Activated CD8-positive, alpha-beta memory T cell treated with anti-CD3 and anti-CD28 coated beads, Interleukin-2, amount 50 U/mL, for 1 hour (primary cell): ENCODE measurements around the gene CTSF.
"Not testable (repeated sequence)": the region's sequence is repeated elsewhere in the genome, so short reads cannot be mapped to it uniquely, and the experiment has no call there.

Experiments
- DNase-seq: peaks from one replicate; pipeline ENCODE4 v3.0.0-alpha.2; 2020; ENCODE audit errors: extremely low read depth

The CTSF gene

DNA sequence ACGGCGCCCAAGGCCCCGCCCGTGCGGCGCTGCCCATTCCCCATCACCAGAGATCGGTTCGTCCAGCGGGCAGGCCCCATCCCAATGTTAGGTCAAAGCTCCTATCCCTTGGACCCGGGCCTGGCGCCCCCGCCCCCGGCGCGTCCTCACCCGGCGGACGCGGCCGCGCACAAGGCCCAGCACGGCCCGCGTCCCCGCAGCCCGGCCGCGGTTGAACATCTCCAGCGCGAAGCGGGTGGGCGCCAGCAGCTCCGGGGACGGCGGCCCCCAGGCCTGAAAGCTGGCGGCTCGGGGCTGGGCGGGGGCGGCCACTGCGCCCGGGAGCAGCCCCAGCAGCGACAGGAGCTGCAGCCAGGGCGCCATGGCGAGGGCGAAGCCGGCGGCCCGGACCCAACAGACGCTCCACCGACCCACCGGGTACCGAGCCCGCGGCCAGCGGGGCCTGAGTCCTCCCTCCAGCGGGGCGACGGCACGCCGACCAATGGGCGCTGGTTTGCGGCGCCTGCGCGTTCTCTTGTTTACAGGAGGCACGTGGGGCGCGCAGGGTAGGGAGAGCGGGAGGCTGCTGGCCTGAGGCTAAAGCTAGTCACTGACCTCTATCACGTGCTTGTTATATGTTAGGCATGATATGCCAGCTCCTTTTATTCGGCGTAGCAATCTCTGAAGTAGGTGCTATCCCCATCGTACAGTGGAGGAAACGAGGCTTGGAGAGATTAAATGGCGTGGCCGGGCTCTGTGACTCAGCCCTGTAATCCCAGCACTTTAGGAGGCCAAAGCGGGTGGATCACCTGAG lies at the start of gene CTSF:
TSS of gene CTSF (minus strand) at position 483 of the 793 bp plus-strand sequence. CDS start at position 363, 120 bp downstream.
- peak; percentile 36 for DNase-seq

DNA sequence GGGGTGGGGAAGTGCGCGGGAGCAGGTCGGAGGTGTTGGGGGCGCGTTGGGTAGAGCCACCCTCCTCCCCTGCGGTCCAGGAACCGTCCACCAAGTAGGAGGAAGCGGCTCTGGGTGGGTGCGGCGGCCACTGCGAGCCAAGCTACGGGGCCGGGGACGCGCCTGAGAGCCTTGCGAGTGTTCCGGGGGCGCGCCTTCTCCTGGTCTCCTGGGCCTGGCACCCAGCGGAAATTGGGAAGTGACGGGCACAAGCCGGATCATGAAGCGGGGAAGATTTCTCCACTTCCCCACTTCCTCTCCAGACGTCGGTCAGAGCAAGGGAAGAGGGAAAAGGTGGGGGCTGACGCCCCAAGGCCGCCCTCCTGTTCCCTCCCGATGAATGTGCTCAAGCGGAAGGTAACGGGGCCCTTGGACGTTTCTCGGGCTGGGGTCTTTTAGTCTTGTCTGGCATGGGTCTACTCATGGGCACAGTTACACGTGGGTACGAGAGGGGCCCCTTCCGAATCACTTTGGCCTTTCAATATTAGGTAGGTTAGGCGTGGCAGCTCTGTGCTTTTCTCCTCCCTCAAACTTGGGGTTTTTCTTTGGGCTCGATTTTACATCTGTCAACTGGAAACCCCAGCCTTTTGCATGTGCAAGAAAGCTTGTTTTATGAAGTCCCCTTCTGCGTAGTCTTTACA lies 48.9 kb upstream of the CTSF start:
- DNase-seq: no peak

DNA sequence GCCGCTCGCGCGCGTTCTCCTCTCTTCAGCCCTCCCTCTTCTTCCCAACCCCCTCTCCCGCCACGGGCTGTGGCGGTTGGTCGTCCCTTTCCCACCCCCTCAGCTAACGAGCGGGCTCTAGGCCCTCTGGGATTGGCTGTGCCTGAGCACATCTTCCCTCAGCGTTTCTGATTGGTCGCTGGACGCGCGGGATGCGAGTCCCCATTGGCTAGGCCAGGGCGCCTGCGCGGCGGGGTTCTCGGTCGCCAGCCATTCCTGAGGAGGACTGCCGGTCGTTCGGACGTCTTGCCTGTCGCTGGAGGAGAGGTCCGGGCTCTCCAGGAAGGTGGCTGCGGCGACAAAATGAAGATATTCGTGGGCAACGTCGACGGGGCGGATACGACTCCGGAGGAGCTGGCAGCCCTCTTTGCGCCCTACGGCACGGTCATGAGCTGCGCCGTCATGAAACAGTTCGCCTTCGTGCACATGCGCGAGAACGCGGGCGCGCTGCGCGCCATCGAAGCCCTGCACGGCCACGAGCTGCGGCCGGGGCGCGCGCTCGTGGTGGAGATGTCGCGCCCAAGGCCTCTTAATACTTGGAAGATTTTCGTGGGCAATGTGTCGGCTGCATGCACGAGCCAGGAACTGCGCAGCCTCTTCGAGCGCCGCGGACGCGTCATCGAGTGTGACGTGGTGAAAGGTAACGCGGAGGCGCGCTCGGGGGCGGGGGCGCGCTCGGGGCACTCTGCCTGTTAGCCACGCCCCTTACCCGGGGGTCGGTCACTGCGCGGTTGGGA lies 48.2 kb upstream of the CTSF start, which contains the start of gene RBM14:
TSS of gene RBM14 (plus strand) at position 252 of the 776 bp plus-strand sequence. CDS start at position 343, 91 bp downstream.
- DNase-seq: peak; percentile 96

DNA sequence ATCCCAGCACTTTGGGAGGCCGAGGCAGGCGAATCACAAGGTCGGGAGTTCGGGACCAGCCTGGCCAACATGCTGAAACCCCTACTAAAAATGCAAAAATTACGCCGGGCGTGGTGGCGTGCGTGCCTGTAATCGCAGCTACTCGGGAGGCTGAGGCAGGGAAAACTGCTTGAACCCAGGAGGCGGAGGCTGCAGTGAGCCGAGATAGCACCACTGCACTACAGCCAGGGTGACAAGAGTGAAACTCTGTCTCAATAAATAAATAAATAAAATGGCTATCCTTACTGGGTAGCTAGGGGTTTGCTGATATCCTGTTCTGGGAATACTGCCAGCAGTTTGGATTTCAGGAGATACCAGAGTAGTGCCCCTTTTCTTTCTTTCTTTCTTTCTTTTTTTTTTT lies 45.7 kb upstream of the CTSF start:
- no peak for DNase-seq

DNA sequence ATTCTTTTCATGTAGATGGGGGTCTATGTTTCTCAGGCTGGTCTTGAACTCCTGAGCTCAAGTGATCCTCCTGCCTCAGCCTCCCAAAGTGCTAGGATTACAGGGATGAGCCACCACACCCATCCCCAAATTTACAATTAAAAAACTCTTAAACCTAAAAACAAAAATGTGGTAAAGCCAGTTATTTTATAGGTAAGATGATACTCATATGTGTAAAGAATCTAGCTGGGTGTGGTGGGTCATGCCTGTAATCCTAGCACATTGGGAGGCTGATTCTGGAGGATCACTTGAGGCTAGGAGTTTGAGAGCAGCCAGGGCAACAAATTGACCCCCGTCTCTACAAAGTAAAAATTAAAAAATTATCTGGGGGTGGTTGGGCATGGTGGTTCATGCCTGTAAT lies 44.1 kb upstream of the CTSF start:
- no peak for DNase-seq

DNA sequence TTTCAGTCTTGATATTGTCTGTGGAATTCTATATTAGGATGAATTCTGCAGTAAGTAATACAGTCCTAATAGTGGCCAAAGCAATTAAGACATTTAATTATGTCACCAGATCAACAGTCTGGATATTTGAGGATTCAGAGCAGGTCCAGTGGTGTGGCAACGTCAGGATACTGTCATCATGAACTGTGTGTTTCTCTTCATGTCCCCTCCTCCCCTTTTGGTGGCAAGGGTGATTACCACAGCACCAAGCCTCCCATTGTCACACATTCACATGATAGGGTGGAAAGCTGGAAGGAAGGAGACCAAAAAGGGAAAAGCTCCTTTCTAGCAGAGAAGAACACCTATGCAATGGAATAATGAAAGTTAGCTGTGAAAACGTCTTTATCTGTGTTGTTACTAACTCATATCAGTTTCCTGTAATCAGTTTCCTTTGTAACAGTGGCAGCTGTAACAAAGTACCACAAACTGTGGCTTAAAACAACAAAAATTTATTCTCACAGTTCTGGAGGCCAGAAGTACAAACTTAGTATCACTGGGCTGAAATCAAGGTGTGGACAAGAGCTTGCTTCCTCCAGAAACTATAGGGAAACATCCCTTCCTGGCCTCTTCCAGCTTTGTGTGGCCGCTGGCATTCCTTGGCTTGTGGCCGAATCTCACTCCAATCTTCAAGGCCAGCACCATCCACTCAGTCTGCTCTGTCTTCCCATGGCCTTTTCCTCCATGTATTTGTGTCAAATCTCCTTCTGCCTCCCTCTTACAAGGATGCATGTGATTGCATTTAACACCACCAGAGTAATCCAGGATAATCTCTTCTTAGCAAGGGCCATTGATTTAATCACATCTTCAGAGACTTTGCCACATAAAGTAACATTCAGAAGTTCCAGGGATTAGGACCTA lies 41.6 kb upstream of the CTSF start:
- no peak for DNase-seq

DNA sequence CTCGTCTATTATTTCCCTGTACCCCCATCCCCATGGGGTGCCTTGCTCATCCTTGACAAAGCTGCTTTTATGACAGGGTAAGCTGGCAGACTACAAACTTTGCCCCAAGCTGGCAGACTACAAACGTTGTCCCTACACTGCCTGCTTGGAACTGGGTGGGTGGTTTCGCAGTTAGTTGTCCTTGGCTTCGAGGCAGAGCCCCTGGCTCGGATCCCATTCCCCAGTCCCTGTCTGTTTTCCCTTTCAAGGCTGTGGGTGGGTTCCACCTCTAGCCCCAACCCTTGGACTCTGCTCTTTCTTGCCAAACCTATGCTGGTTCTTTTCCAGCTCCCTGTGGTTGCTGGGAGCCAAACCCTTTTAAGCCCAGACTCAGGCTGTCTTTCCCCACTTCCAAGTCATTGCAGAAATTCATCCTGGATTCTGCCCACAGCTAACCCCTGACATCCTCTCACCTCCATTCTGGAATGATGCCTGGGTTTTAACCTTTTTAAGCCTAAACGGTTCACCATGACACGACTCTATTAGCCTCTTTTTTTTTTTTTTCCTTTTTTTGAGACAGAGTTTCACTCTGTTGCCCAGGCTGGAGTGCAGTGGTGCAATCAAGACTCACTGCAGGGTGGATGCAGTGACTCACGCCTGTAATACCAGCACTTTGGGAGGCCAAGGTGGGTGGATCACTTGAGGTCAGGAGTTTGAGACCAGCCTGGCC lies 38.9 kb upstream of the CTSF start:
- DNase-seq: no peak

DNA sequence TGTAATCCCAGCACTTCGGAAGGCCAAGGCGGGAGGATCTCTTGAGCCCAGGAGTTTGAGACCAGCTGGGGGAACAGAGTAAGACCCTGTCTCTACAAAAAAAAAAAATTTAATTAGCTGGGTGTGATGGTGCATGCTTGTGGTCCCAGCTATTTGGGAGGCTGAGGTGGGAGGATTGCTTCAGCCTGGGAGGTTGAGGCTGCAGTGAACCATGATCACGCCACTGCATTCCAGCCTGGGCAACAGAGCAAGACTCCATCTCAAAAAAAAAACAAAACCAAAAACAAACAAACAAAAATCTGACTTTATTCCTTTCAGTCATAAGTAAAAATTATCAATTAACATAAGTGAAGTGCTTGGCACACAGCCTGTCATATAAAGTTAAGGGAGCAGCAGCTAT lies 38.2 kb upstream of the CTSF start:
- not testable (repeated sequence) for DNase-seq

DNA sequence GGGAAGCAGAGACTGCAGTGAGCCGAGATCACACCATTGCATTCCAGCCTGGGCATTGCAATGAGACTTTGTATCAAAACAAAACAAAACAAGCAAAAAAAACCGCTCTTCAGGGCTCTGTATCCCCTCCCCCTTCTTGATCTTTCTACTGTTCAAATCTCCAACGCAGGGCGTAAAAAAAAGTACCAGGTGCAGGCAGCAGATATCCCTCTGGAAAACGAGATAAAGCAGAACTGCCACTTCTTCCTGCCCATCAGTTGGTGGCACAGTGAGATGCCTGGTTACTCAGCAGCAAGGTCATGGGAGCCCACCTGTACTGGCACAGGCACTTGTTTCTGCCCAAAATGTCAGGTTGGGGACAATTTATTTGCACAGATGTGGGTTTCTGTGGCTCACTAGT lies 35.7 kb upstream of the CTSF start:
- DNase-seq: no peak

DNA sequence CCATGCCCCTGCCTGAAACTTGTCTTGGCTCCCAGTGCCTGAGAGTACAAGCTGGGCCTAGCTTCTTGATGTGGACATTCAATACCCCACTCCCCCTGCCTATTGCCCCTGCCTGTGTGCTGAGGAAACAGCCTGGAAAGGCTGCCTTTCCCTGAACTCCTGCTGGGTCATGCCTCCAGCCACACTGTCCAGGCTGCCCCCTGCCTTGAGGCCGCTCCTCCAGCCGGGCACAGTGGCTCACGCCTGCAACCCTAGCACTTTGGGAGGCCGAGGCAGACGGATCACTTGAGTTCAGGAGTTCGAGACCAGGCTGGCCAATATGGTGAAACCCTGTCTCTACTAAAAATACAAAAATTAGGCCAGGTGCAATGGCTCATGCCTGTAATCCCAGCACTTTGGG lies 34.7 kb upstream of the CTSF start:
- no peak for DNase-seq

DNA sequence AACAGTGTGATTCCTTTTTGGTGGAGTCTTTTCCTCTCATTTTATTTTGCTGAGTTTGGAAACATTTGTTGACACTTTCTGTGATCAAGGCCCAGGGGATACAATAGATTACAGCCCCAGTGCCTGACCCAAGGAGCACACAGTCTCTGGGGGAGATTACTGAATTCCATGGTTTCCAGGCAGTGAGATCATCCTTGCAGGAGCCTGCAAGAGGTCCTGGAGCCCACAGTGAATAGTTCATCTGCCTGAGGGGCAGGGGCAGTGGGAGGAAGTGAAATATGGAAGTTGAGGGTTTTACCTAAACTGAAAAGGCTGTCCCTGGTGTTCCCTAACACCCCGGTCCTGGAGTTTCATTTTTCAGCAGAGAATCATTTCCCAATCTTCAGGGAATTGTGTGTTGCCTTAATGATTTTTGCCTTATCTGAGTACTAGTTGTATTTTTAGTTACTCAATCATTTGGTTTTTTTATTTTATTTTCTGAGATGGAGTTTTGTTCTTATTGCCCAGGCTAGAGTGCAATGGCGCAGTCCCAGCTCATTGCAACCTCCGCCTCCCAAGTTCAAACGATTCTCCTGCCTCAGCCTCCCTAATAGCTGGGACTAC lies 32.3 kb upstream of the CTSF start:
- no peak for DNase-seq

DNA sequence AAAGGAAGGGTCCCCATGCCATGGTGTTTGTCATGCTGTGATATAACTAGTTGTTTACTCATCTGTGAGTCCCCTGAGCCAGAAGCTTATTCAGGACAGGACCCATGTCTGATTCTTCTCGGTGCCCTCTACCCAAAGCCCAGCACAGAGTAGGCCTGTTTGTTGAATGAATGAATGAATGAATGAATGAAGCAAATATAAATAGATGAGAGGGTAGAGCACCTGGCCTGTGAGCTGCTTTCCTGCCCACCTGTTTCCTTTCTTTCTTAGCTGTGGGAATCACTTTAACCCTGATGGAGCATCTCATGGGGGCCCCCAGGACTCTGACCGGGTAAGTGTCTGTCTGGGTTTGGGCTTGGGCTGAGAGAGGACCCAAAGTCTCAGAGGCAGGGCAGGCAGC lies 31.8 kb upstream of the CTSF start:
- DNase-seq: no peak

DNA sequence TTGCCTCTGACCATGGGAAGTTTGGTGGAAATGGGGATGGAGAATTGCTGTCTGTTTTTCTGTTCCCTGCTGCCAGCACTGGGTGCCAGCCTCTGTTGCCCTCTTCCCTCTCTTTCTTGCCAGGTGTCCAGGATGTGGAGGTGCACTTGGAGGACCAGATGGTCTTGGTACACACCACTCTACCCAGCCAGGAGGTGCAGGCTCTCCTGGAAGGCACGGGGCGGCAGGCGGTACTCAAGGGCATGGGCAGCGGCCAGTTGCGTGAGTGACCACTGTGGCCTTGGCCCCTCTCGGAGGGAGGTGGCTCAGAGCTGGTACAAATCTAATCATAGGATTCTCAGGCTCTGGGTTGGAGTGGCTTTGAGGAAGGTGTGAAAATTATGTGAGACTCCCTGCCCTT lies 30.6 kb upstream of the CTSF start:
- no peak for DNase-seq

DNA sequence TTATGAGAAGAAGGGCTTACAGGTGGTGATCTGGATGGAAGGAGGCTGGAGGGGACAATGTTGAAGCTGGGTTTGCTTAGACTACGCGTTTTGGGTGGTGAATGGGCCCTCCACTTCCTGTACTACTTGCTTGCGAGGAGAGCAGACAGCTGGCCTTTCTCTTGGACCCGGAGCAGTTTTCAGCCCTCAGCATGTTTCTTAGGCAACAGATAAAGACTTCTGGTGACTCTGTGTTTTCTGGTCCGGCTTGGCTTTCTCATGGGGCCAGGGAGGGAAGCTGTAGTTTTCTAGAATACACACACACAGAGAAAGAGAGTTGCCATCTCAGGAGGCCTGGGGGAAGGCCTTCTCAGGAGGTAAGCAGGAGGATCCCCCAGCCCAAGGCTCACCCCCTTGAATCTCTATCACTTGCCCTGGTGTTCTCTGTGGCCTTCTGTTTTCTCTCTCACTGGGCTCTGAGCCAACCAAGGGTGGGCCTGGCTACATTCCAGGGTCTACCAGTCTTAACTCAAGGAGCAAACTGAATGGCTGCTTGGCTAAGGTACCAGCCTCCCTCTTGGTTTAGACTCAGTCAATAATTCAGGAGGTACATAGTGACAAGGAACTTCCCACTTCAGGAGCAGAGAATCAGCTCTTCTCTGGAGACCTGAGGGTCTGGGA lies 27.0 kb upstream of the CTSF start:
- DNase-seq: no peak

DNA sequence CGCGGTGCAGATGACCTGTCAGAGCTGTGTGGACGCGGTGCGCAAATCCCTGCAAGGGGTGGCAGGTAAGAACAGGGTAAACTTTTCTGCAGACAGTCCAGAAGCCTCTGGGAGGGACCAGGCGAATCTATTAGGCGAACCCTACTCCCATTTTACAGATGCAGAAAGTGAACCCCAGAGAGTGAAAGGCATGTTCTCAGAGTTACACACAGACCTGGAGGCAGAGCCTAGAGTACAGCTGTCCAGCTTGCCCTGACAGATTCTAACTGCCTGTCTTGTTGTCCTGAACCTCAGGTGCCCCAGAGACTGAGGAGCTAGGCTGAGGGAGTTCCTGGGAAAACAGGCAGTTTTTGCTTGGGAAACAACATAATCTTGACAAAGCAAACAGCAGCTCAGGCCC lies 25.2 kb upstream of the CTSF start:
- no peak for DNase-seq

DNA sequence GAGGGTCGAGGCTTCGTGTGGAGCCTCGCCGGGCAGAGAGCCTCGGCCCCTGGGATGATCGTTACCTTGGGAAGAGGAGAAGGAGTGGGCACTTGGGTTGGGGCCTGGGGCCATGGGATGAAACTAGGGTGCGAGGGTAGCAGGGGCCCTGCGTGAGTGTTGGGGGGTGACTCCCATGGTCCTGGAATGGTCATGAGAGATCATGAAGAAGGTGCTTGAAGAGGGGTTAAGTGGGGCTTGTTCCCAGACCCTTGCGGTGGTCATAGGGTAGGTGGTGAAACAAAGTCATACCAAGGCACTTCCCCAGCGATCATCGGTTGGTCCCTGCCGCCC lies 24.9 kb upstream of the CTSF start:
- DNase-seq: no peak

DNA sequence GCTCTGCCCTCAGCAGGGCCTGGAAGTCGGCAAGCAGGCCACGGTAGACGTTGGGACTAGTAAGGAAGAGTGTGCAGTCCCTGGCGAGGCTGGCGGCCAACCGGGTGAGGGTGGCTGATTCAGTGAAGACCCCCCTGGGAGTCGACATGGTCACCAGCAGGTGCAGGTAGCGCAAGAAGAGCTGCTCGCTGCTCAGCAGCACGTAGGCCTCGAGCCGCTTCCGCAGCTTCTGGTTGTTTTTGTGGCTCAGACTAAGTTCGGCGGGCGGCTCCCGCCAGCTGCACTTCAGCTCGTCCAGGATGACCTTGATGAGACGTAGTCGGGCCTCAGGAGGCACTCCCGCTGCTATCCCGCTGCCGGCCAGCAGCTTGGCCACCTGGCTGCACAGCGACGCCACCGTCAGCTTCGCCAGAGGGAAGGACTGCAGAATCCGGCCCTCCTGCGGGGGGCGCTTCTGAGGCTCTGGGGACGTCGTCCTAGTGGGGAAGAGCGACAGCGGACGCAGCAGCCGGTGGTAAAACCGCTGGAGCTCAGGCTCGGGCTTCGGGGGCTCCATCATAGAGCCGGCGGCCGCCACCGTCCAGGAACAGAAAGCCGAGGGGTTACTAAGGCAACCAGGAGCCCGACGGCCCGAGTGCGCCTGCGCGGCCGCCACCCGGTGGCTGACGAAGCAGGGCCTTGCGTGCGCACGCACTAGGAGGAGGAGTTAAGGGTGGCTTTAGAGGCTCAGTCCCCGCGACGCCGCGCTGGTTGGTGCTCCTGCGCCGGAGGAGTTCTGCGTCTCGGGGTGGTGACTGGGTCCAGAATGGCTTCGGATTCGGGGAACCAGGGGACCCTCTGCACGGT lies 24.3 kb upstream of the CTSF start, which contains the start of the genes CCDC87 and CCS:
TSS of gene CCDC87 (minus strand) at position 607 of the 846 bp plus-strand sequence. CDS start at position 559, 48 bp downstream.
TSS of gene CCS (plus strand) at position 729 of the 846 bp plus-strand sequence. CDS start at position 806, 77 bp downstream.
- peak; percentile 94 for DNase-seq

DNA sequence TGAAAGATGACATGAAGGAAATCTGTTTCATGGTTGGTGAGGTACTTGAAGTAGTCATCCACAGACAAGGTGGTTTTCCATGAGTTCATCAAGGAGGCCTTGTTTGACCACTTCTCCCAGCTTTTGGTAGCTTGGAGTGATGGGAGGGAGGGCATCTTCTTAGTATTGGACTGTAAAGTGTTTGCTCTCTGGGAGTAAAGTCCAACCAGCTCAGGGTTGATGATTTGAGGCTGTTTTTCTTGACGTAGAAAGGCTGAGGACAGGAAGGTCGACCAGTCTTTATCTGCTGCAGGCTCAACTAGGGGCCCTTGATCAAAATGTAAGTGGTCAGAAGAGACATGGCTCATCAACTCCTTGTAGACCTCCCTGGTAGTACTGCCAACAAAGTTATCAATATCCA lies 22.8 kb upstream of the CTSF start:
- DNase-seq: no peak
